ENCODE measurements around the gene NPM3. TPM values are rescaled to one million over a fixed set of nuclear protein-coding genes. Genes with fewer than 3 reads are reported as not detected.

Gene NPM3
- total RNA-seq, 1 donor from 2014 or later = 33.3 TPM

GRCh38 chr10:101761226-101761625, 22.0 kb downstream of the NPM3 start:
- intact Hi-C loops (cut with micrococcal nuclease) = no loop called here

DNA sequence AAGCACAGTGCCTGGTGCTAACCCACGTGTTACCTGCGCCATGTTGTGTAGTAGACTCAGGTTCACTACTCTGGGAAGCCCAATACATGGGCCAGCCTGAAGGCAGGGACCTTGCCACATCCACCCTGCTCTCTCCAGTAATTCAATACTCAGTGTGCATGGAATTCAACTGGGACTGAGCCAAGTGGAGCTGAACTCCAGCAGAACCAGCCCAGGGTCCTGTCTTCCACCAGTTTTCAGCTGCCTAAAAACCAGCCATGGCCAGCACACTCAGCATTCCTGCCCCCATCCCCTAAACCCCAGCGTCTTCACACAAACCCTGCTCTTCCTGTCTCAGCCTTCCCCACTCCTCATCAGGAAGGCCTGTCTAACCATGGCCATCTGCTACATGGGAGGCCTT, 22.7 kb downstream of the NPM3 start:
- intact Hi-C loops (cut with micrococcal nuclease) = no loop called here

DNA sequence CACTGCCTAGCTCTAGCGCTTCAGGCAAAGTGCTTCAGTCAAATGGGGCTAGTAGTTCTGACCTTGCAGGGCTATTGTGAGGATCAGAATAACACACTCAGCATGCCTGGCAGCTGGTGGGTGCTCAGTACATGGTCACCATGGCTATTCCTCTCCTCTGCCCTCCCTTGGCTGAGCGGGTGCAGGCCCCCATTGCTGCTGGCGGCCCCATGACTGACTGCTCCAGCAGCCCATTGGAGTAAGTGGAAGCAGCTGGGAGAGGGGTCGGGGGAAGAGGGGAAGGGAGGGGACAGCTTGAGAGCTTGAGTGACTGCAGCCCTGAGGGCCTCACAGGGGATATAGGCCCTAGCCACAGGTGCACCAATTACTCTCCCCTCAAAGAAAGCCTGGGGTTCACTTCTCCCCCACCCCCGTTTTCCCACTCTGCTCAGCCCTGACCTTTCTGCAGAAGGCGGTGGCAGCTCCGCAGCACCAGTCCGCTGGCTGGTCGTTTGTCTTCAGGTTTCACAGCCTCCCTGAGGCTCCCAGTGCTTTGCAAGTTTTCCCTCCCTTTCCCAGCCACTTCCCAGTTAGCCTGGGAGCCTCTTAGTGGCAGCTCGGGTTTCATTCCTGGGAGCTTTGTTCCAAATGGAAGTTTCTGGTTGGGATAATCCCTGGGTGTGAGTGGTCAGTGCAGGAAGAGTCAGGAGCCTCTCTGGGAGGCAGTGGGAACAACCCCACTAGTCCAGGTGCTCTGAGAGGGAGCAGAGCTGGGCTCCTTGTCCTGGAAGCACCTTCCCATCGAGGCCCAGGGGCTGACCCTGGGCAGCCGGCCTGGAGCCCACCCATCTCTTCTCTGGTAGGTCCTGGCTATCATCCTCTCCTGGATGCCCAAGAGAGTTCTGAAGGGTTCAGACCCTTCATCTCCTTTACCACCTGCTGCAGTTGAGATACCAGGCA, 23.7 kb downstream of the NPM3 start:
- intact Hi-C loops (cut with micrococcal nuclease) = no loop called here

DNA sequence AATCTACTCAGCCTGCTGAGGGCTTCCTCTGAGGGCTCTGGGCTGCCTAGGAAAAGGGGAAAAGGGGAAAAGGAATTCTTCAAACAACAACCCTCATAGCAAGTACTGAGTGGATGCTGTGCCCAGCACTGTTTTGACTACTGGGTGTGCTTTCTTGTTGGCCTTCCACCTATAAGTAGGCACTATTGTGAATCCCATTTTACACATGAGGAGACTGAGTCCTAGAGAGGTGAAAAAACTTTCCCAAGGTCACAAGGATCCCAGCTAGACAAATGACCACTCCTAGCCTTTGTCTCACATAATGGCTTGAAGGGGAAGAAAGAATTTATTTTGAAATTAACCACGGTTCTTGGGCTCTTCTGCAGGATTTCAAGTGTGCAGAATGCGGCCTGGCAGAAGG, 24.4 kb downstream of the NPM3 start:
- intact Hi-C loops (cut with micrococcal nuclease) = no loop called here

DNA sequence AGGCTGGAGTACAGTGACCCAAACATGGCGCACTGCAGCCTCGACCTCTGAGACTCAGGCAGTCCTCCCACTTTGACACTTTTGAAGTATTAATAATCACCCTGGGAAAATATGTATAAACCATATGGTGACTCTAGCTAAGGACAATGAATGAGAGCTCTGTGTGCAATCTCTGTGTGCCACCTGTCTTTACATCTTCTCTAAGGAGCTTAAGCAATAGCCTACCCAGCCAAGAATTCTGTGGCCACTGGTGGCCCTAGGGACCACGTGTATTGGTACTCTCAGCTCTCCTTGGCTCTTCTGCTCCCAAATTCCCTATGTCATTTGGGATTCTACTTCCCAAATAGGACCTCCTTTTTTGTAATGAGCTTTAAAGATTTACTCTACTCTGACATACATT, 31.0 kb downstream of the NPM3 start:
- intact Hi-C loops (cut with micrococcal nuclease) = no loop called here

DNA sequence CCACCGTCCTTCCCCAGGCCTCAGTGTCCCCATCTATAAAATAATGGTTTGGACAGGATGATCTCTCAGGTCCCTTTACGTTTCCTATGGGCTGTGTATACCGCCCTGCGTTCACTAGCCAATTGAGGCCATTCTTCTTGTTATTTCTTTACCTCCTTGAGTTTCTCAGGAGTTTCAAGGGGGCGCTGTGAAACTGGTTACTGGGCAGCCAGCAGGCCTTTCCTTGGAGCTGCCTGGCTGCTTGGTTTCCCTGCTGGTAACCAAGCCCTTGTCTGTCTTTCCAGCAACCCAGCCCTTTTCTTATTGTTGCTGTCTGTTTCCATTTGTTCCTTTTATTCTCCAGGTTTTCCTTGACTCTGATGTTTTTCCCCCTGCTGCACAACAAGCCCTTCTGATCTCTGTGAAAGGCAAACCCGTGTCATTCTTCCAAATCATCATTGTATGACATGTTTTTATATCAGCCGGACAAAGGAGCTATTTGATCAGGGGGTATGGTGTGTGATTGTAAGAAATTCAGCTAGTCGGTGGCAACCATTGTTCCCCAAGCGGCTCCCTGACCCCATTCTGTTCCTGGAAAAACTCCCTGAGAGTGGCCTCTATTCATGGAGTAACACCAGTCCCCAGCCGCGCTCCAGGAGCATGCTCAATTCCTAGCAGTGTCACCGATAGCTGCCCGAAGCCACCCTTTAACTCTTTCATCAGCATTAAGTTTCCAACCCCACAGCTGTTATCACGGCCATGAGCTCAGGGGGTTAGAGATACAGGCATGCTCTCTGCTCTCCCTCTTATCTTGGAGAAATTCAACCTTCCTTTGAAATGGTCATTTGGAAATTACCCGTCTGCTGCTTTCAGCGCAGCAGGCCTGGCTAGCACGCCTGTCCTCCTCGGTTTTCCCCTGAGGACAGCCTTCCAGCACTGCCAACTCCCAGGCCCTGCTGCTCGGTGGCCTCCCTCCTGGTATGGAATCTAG, 33.9 kb downstream of the NPM3 start:
- intact Hi-C loops (cut with micrococcal nuclease) = no loop called here

- intact Hi-C loops (cut with micrococcal nuclease) = no loop called here
These were observed 34.8 kb downstream of the NPM3 start for GRCh38 chr10:101748496-101748895.

- intact Hi-C loops (cut with micrococcal nuclease) = no loop called here
These were observed 38.1 kb downstream of the NPM3 start for GRCh38 chr10:101745074-101745696.

DNA sequence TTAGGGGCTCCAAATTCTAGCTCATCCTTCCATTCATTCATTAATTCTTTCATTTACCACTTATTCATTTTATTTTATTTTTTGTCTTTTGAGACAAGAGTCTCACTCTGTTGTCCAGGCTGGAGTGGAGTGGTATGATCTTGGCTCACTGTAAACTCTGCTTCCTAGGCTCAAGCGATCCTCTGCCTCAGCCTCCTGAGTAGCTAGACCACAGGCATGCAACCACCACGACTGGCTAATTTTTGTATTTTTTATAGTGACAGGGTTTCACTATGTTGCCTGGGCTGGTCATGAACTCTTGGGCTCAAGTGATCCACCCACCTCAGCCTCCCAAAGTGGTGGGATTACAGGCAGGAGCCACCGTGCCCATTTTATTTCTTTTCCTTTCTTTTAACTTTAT, 39.0 kb downstream of the NPM3 start:
- intact Hi-C loops (cut with micrococcal nuclease) = no loop called here

DNA sequence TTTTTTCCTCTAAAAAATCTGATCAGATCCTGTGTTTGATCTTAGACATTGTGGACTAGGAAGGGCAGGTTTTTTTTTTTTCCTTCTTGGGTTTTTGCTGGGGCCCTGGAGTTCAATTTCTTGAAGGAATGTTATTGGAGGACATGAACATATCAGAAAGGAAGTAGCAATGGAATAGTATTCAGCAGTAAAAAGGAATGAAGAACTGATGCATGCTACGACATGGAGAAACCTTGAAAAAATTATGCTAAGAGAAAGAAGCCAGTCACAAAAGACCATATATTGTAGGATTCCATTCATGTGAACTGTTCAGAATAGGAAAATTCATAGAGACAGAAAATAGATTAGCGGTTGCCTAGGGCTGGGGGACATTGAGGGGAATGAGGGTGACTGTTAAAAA, 41.3 kb downstream of the NPM3 start:
- intact Hi-C loops (cut with micrococcal nuclease) = no loop called here

- intact Hi-C loops (cut with micrococcal nuclease) = loop anchor here (1.0 kb wide), 1 partner anchor 9 kb away; no protein-coding TSS in a partner anchor
These were observed 46.6 kb downstream of the NPM3 start for GRCh38 chr10:101736666-101737065.

GRCh38 chr10:101732096-101732495, 51.1 kb downstream of the NPM3 start:
- intact Hi-C loops (cut with micrococcal nuclease) = no loop called here

Other genes starting within 250 kb of the NPM3 start
- 33.6 and 35.4 TPM in 2 replicates for gene POLL, start 195.2 kb downstream of the NPM3 start, total RNA-seq
- 2.4 and 3.0 TPM in 2 replicates for gene DPCD, start 195.1 kb downstream of the NPM3 start, total RNA-seq
- 44.0 and 44.2 TPM in 2 replicates for gene FBXW4, start 88.3 kb downstream of the NPM3 start, total RNA-seq
- gene FGF8, start 7.3 kb downstream of the NPM3 start, total RNA-seq = not detected in 2 replicates
- 151 TPM in 2 replicates for gene OGA, start 35.0 kb upstream of the NPM3 start, total RNA-seq
- gene KCNIP2, start 60.4 kb upstream of the NPM3 start, total RNA-seq = 2.8 and 3.4 TPM in 2 replicates

Data from T-helper 1 cell treated with Interleukin-12 subunit alpha and Interleukin-12 subunit beta and Interleukin-4 antibody, amounts not matched to agents 30 ng/mL and 1 ng/mL, for 36 hours (primary cell).